ENCODE data around the gene SLC7A14.
A peak's percentile ranks its signal among the peaks of the same experiment; 100 is the strongest.

Gene SLC7A14

DNA sequence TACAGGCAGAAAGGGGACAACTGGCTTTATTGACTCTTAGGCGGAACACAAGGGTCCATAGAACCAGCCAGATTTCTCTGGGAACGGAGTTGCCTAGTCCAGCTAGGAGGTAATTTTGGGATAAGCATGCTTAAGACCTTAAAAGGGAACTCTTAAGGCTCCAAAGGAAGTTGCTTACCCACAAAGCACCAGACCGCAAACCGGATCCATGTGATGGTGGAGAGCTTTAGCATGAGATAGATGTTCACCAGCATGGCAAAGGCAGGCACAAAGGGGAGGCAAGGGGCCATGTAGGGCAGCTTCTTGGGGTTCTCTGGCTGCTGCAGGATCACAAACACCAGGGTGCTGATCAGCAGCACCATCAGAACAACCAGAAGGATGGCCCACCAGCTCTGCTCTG lies 105.8 kb downstream of the SLC7A14 start:
- no peaks in the 10 kb centered on the region for H3K36me3 Mint-ChIP-seq (ENCODE audit: low read depth)
- H3K4me3 Mint-ChIP-seq: no peak overlapping the region
- no peak for DNase-seq
- H3K27ac Mint-ChIP-seq: no peak overlapping the region
- peaks cover 6% of the 10 kb centered on the region for H3K4me1 Mint-ChIP-seq
- H3K27me3 Mint-ChIP-seq (ENCODE audit: low read depth, poor library complexity): no peaks in the 10 kb centered on the region
- peaks cover 4% of the 10 kb centered on the region for H3K9me3 Mint-ChIP-seq
- TF ChIP-seq, protein P1, sequence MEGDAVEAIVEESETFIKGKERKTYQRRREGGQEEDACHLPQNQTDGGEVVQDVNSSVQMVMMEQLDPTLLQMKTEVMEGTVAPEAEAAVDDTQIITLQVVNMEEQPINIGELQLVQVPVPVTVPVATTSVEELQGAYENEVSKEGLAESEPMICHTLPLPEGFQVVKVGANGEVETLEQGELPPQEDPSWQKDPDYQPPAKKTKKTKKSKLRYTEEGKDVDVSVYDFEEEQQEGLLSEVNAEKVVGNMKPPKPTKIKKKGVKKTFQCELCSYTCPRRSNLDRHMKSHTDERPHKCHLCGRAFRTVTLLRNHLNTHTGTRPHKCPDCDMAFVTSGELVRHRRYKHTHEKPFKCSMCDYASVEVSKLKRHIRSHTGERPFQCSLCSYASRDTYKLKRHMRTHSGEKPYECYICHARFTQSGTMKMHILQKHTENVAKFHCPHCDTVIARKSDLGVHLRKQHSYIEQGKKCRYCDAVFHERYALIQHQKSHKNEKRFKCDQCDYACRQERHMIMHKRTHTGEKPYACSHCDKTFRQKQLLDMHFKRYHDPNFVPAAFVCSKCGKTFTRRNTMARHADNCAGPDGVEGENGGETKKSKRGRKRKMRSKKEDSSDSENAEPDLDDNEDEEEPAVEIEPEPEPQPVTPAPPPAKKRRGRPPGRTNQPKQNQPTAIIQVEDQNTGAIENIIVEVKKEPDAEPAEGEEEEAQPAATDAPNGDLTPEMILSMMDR (IDR thresholded peaks at IDR 0.05): no peak

DNA sequence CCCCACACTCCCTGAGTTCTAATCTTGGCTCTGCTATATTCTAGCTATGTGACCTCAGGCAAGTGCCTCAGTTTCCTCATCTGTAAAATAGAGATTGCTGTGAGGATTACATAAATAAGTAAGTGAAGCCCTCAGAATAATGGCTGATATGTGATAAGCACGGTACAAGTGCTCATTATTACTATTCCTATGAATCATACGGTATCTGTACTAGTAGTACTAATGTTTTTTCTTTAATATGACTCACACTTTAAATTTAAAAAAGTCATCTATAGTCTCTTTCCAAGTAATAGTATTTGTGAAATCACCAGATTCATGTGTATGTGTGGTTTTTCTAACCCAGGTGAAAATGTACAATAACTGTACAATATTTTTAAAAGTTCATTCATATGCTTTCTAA lies 108.5 kb downstream of the SLC7A14 start:
- peaks cover 21% of the 10 kb centered on the region for H3K4me1 Mint-ChIP-seq

DNA sequence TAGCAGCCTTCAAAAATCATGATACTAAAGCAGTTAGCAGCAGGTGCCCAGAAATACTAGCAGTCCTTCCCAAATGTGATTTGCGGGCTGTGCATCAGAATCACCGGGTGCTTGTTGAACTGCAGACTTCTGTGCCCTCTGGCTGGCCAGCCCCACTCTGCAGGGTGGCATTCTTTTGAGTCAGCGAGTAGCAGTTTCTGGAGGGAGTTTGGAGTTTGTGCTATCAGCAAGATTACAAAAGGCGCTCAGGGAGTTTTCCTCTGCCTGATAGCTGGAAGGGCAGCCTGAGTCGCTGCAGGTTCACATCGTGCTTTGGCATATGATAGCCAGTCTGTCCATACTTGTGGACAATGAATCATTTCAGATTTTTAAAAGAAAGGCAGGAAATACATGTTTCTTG lies 109.6 kb downstream of the SLC7A14 start:
- Mint-ChIP-seq H3K9me3 (no peaks in the 10 kb centered on the region), H3K4me3 (no peak overlapping the region), H3K27ac (no peak overlapping the region), H3K27me3 (ENCODE audit: low read depth, poor library complexity) (no peaks in the 10 kb centered on the region), H3K36me3 (ENCODE audit: low read depth) (no peaks in the 10 kb centered on the region), H3K4me1 (peaks cover 28% of the 10 kb centered on the region)
- no peak for DNase-seq
- TF ChIP-seq, protein P1 (IDR thresholded peaks at IDR 0.05): no peak

More for the DNA sequence above, 108.5 kb downstream of the SLC7A14 start:
- Mint-ChIP-seq H3K36me3 (ENCODE audit: low read depth) (no peaks in the 10 kb centered on the region), H3K27ac (no peak overlapping the region), H3K4me3 (no peak overlapping the region), H3K27me3 (ENCODE audit: low read depth, poor library complexity) (no peaks in the 10 kb centered on the region), H3K9me3 (no peaks in the 10 kb centered on the region)
- no peak for DNase-seq
- TF ChIP-seq, protein P1 (IDR thresholded peaks at IDR 0.05): no peak

DNA sequence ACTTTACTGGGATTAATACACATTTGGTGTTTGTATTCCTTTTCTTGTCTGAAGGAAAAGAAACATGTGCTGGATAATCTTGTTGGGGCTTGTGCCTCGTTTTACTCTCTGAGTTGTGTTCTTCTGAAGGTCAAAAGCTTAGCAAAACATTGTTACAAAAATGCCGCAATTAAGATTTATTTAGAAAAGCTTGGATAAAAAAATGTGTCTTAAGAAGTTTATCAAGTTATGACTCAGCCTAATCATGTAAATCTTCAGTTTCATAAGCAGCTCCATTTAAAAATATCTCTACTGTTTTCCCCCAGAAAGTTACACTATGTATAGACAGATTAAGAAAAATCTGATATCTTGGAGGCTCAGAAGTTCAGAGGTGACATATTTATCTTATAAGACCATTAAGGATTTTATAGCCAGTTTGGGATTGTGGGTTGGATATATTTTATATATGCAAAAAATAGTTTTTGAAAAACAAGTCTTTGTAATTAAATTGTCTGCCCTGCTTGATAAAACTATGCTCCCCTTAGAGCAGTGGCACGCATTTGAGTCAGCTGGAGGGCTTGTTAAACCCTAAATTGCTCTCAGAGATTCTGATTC lies 110.7 kb downstream of the SLC7A14 start:
- H3K9me3 Mint-ChIP-seq: no peaks in the 10 kb centered on the region
- no peak for DNase-seq
- H3K27me3 Mint-ChIP-seq (ENCODE audit: low read depth, poor library complexity): no peaks in the 10 kb centered on the region
- H3K4me3 Mint-ChIP-seq: no peak overlapping the region
- H3K4me1 Mint-ChIP-seq: peaks cover 39% of the 10 kb centered on the region
- H3K36me3 Mint-ChIP-seq (ENCODE audit: low read depth): no peaks in the 10 kb centered on the region
- TF ChIP-seq, protein P1 (IDR thresholded peaks at IDR 0.05): no peak
- no peak overlapping the region for H3K27ac Mint-ChIP-seq

DNA sequence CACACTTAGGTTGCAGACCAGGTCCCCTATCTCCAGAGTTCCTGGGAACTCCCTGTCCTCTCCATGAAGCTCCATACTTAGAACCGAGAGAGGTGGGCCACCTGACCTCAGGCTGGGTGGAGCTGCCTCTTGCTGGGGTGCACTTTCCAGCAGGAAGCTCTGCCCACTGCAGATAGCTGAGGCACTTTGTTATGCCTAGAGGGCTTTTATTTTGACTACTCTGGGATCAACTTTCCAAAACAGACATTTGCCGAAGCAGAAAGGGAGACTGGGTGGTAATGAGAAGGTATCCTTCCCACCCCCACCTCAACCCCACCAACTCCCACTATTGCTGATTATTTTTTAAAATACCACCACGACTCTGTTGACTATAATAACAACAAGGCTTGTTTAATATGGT lies 112.5 kb downstream of the SLC7A14 start:
- Mint-ChIP-seq H3K9me3 (no peaks in the 10 kb centered on the region), H3K4me1 (peaks cover 58% of the 10 kb centered on the region), H3K27me3 (ENCODE audit: low read depth, poor library complexity) (no peaks in the 10 kb centered on the region), H3K4me3 (no peak overlapping the region), H3K36me3 (ENCODE audit: low read depth) (no peaks in the 10 kb centered on the region), H3K27ac (no peak overlapping the region)
- no peak for DNase-seq
- TF ChIP-seq, protein P1 (IDR thresholded peaks at IDR 0.05): no peak

DNA sequence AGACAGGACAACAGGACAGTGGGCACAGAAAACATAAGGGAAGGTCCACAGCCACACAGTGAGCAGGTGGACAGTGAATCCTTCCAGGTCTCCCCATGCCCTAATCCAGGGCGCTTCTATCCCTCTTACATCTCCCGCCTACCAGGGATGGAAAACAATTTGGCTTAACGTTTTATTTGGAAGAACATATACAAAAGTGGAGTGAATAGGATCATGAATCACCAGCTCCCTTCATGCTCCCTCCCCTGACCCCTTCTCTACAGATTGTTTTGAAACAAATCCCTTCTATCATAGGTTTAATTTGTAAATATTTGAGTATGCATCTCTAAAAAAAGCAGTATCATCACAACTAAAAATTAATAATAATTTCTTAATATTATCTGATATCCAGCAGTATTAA lies 114.7 kb downstream of the SLC7A14 start:
- TF ChIP-seq, protein P1 (IDR thresholded peaks at IDR 0.05): no peak
- Mint-ChIP-seq H3K36me3 (ENCODE audit: low read depth) (no peaks in the 10 kb centered on the region), H3K4me1 (peaks cover 80% of the 10 kb centered on the region), H3K27ac (peak overlapping the region; percentile 95), H3K9me3 (no peaks in the 10 kb centered on the region), H3K27me3 (ENCODE audit: low read depth, poor library complexity) (peaks cover 3% of the 10 kb centered on the region), H3K4me3 (no peak overlapping the region)
- DNase-seq: no peak
